ENCODE results near the gene SLC16A7. TPM values are rescaled to one million over a fixed set of nuclear protein-coding genes. Genes with fewer than 3 reads are reported as not detected.

The SLC16A7 gene
- total RNA-seq, 2 experiments from 2014 or later: 30.7 to 34.1 TPM

- TF ChIP-seq, protein P1, sequence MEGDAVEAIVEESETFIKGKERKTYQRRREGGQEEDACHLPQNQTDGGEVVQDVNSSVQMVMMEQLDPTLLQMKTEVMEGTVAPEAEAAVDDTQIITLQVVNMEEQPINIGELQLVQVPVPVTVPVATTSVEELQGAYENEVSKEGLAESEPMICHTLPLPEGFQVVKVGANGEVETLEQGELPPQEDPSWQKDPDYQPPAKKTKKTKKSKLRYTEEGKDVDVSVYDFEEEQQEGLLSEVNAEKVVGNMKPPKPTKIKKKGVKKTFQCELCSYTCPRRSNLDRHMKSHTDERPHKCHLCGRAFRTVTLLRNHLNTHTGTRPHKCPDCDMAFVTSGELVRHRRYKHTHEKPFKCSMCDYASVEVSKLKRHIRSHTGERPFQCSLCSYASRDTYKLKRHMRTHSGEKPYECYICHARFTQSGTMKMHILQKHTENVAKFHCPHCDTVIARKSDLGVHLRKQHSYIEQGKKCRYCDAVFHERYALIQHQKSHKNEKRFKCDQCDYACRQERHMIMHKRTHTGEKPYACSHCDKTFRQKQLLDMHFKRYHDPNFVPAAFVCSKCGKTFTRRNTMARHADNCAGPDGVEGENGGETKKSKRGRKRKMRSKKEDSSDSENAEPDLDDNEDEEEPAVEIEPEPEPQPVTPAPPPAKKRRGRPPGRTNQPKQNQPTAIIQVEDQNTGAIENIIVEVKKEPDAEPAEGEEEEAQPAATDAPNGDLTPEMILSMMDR (conservative IDR thresholded peaks at IDR 0.05; ENCODE audit: low read length): no peak
- TF ChIP-seq EZH2phosphoT487 (IDR thresholded peaks at IDR 0.05; ENCODE audit: borderline replicate concordance, low read depth, low read length): no peak
- no TSS peak for BruUV-seq (replicated peaks)
- no peak overlapping the region for H3K27ac ChIP-seq (ENCODE audit: low read depth, low read length, poor library complexity, severe bottlenecking)
- no peak for DNase-seq (ENCODE audit: low spot score)
- no peaks in the 10 kb centered on the region for H3K9me3 ChIP-seq (ENCODE audit: low read length)
- peaks cover 30% of the 10 kb centered on the region for H3K36me3 ChIP-seq (ENCODE audit: insufficient read depth, low read length)
- H3K4me2 ChIP-seq (ENCODE audit: low read length): no peak overlapping the region
- intact Hi-C loops (cut with micrococcal nuclease; ENCODE audit: unreplicated experiment): no loop called here
- ChIA-PET CTCF (ENCODE audit: unreplicated experiment) (no interaction called here), POLR2A (interaction anchor here (0.7 kb wide), 1 partner anchor 26 kb away, joined by 3 read pairs; no protein-coding TSS in a partner anchor)
- no peaks in the 10 kb centered on the region; the same call in 1 of the 2 replicates for H3K79me2 ChIP-seq (ENCODE audit: insufficient read depth, low read depth, low read length)
- H3K9me2 ChIP-seq (ENCODE audit: insufficient read depth, low read length): no peaks in the 10 kb centered on the region
- H3K4me1 ChIP-seq (ENCODE audit: insufficient read depth, low read length, poor library complexity, severe bottlenecking): no peaks in the 10 kb centered on the region
- no peak overlapping the region for H2AFZ ChIP-seq (ENCODE audit: low read length)
- H4K20me1 ChIP-seq (ENCODE audit: insufficient read depth, low read length): no peaks in the 10 kb centered on the region; the same call in 1 of the 2 replicates
- no peak overlapping the region for H3K4me3 ChIP-seq (ENCODE audit: low read depth, low read length, poor library complexity, severe bottlenecking)
Measured at GRCh38 chr12:59654061-59654460, 58.2 kb downstream of the SLC16A7 start.

DNA sequence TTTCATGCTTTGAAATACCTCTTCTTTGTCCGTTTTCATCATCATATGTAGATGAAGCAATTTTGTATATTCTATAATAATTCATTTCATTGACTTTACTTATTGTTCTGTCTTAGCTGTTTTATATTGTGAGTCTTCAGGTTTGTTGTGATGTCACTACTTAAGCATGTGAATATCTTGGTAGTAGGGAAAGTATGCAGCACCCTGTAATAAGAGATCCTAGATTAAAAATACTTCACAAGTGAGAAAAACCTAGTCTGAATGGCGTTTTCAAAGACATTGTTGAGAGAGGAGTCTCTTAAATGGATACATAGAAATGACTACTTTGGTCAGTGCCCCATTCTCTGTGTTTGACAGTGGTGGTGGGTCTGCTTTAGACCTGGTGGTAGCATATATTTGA is 61.4 kb downstream of the SLC16A7 start:
- BruUV-seq (replicated peaks): no TSS peak
- CTCF ChIA-PET (ENCODE audit: unreplicated experiment): no interaction called here

DNA sequence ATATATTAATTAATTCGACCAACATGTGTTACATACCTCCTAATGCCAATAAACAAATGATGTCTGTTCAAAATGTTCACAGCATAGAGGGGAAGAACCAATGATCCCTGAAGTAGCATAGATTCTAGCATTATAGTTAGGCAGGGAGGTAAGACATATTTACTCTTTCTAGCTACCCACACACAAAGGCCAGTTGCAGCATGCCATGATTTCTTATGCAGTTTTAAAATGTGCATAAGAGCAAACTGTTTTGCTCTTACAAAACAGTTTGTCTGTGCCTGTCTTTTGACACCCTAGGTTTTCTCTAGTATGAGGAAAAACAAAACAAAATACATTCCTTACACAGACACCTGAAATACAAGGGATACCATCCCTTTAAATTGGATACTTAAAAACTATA is 61.9 kb downstream of the SLC16A7 start:
- TF ChIP-seq EZH2phosphoT487 (IDR thresholded peaks at IDR 0.05; ENCODE audit: borderline replicate concordance, low read depth, low read length): no peak
- TF ChIP-seq, protein P1 (conservative IDR thresholded peaks at IDR 0.05; ENCODE audit: low read length): no peak
- no peaks in the 10 kb centered on the region; the same call in 1 of the 2 replicates for H4K20me1 ChIP-seq (ENCODE audit: insufficient read depth, low read length)
- no peaks in the 10 kb centered on the region for H3K9me3 ChIP-seq (ENCODE audit: low read length)
- intact Hi-C loops (cut with micrococcal nuclease; ENCODE audit: unreplicated experiment): no loop called here
- no peaks in the 10 kb centered on the region; the same call in 1 of the 2 replicates for H3K79me2 ChIP-seq (ENCODE audit: insufficient read depth, low read depth, low read length)
- no peak overlapping the region for H2AFZ ChIP-seq (ENCODE audit: low read length)
- H3K36me3 ChIP-seq (ENCODE audit: insufficient read depth, low read length): peaks cover 30% of the 10 kb centered on the region
- no peaks in the 10 kb centered on the region for H3K4me1 ChIP-seq (ENCODE audit: insufficient read depth, low read length, poor library complexity, severe bottlenecking)
- no peak overlapping the region for H3K4me3 ChIP-seq (ENCODE audit: low read depth, low read length, poor library complexity, severe bottlenecking)
- H3K9me2 ChIP-seq (ENCODE audit: insufficient read depth, low read length): no peaks in the 10 kb centered on the region
- H3K4me2 ChIP-seq (ENCODE audit: low read length): no peak overlapping the region
- ChIA-PET POLR2A (interaction anchor here (0.5 kb wide), 1 partner anchor 28 kb away, joined by 4 read pairs; no protein-coding TSS in a partner anchor), CTCF (ENCODE audit: unreplicated experiment) (no interaction called here)
- DNase-seq (ENCODE audit: low spot score): no peak
- BruUV-seq (replicated peaks): no TSS peak
- H3K27ac ChIP-seq (ENCODE audit: low read depth, low read length, poor library complexity, severe bottlenecking): no peak overlapping the region

More for the DNA sequence above, 61.4 kb downstream of the SLC16A7 start:
- H2AFZ ChIP-seq (ENCODE audit: low read length): no peak overlapping the region
- no peak overlapping the region for H3K27ac ChIP-seq (ENCODE audit: low read depth, low read length, poor library complexity, severe bottlenecking)
- H3K36me3 ChIP-seq (ENCODE audit: insufficient read depth, low read length): peaks cover 30% of the 10 kb centered on the region
- POLR2A ChIA-PET: interaction anchor here (0.5 to 0.7 kb wide), 2 partner anchors 28 to 1894 kb away, joined by 3 to 4 read pairs; no protein-coding TSS in a partner anchor
- H3K4me1 ChIP-seq (ENCODE audit: insufficient read depth, low read length, poor library complexity, severe bottlenecking): no peaks in the 10 kb centered on the region
- H3K9me3 ChIP-seq (ENCODE audit: low read length): no peaks in the 10 kb centered on the region
- TF ChIP-seq, protein P1 (conservative IDR thresholded peaks at IDR 0.05; ENCODE audit: low read length): no peak
- no peak for TF ChIP-seq EZH2phosphoT487 (IDR thresholded peaks at IDR 0.05; ENCODE audit: borderline replicate concordance, low read depth, low read length)
- no peak overlapping the region for H3K4me3 ChIP-seq (ENCODE audit: low read depth, low read length, poor library complexity, severe bottlenecking)
- H3K4me2 ChIP-seq (ENCODE audit: low read length): no peak overlapping the region
- intact Hi-C loops (cut with micrococcal nuclease; ENCODE audit: unreplicated experiment): no loop called here
- no peaks in the 10 kb centered on the region; the same call in 1 of the 2 replicates for H4K20me1 ChIP-seq (ENCODE audit: insufficient read depth, low read length)
- DNase-seq (ENCODE audit: low spot score): no peak
- H3K9me2 ChIP-seq (ENCODE audit: insufficient read depth, low read length): no peaks in the 10 kb centered on the region
- no peaks in the 10 kb centered on the region; the same call in 1 of the 2 replicates for H3K79me2 ChIP-seq (ENCODE audit: insufficient read depth, low read depth, low read length)

Data from OCI-LY7 (cell line).